PFSK-1 (cell line): ENCODE data around the gene GNA15.

Source experiments
- FOXP2 ChIP-seq: optimal IDR thresholded peaks from 2 replicates; pipeline ENCODE3; 2011; ENCODE audit warnings: borderline replicate concordance, control low read depth, inconsistent platforms; ENCODE audit not compliant: insufficient read depth; ENCODE audit errors: extremely low read length, extremely low read depth
- POLR2AphosphoS5 ChIP-seq: IDR thresholded peaks from 2 replicates; pipeline ENCODE4 v1.6.1; 2012; ENCODE audit warnings: low read depth, mild to moderate bottlenecking, control low read depth, low read length, moderate library complexity
- REST ChIP-seq, 2 experiments: IDR thresholded peaks; 2 replicates each; pipeline versions ENCODE4 v1.6.1 to v1.8.0; 2011 to 2012; ENCODE audit warnings: low read depth in 2 of 2, low read length in 2 of 2, control low read depth in 1 of 2, inconsistent platforms in 1 of 2, mild to moderate bottlenecking in 1 of 2, moderate library complexity in 1 of 2; ENCODE audit not compliant: insufficient read depth in 1 of 2
- SIN3A ChIP-seq: IDR thresholded peaks from 2 replicates; pipeline ENCODE4 v1.6.1; 2012; ENCODE audit warnings: mild to moderate bottlenecking, low read length, moderate library complexity, borderline replicate concordance; ENCODE audit not compliant: insufficient read depth
- TAF1 ChIP-seq: IDR thresholded peaks from 2 replicates; pipeline ENCODE4 v1.6.1; 2012; ENCODE audit warnings: low read length, control low read depth, borderline replicate concordance; ENCODE audit not compliant: insufficient read depth

GRCh38 chr19:3201072-3201700 lies 65.4 kb downstream of the GNA15 start:
- no peak for TF ChIP-seq FOXP2
- no peak for TF ChIP-seq REST (IDR thresholded peaks at IDR 0.05; ENCODE audit: insufficient read depth in 1 of 2, low read depth in 2 of 2, low read length in 2 of 2)
- no peak for TF ChIP-seq TAF1
- no peak for TF ChIP-seq POLR2AphosphoS5
- TF ChIP-seq SIN3A: no peak
